GM12878 (cell line): ENCODE data around the gene N4BP2. TPM values are rescaled to one million over a fixed set of nuclear protein-coding genes. Genes with fewer than 3 reads are reported as not detected.

Experiments used
- ATAC-seq: fragments of 200-7000 bp; cut with Tn5 transposase; 3 replicates; pipeline ENCODE4 v1.9.1; 2020; ENCODE audit warnings: mild to moderate bottlenecking, moderate library complexity
- BruUV-seq: library from RNA; stranded (reverse); fragments of 400-500 nt; replicated peaks from 2 replicates; lab custom pipeline; 2021; lab: Mats Ljungman, UMichigan
- CTCF ChIA-PET: fragments of 300-600 bp; sonication (Branson Sonifier 250); formaldehyde crosslinking; extraction: SDS; loops from one replicate; lab custom pipeline; 2021; ENCODE audit warnings: inconsistent platforms; lab: Yijun Ruan, JAX
- POLR2A ChIA-PET: fragments of 350-600 bp; formaldehyde crosslinking; extraction: SDS; loops from one replicate; lab custom pipeline; 2021; ENCODE audit warnings: inconsistent platforms; lab: Charles Lee
- RAD21 ChIA-PET: fragments of 300-600 bp; sonication (Branson Sonifier 250); formaldehyde crosslinking; loops from one replicate; lab custom pipeline; 2023; ENCODE audit warnings: antibody characterized with exemption; ENCODE audit not compliant: unreplicated experiment; lab: Charles Lee
- SMC1A ChIA-PET: fragments of 300-600 bp; sonication (Branson Sonifier 250); formaldehyde crosslinking; loops from one replicate; lab custom pipeline; 2023; ENCODE audit not compliant: unreplicated experiment, uncharacterized antibody; lab: Charles Lee
- DNase-seq: peaks from one replicate; pipeline ENCODE4 v3.0.0-alpha.2; 2011; ENCODE audit warnings: low read depth, low spot score
- FAIRE-seq: peaks from 3 replicates; lab custom pipeline; 2011; peaks lifted over from hg19 to GRCh38; lab: Jason Lieb, UNC
- H2AFZ ChIP-seq: 2 replicates; pipeline ENCODE4 v1.6.0; 2011; ENCODE audit warnings: low read depth, low read length, control low read depth; ENCODE audit not compliant: control insufficient read depth
- H3K27ac ChIP-seq: 2 replicates; pipeline ENCODE4 v1.5.1; 2011; ENCODE audit warnings: control low read depth; ENCODE audit not compliant: control insufficient read depth, insufficient read depth
- H3K27me3 ChIP-seq, 2 experiments: replicated peaks in 1 of 2; 2 replicates each; pipeline versions ENCODE4 v1.6.0 to v1.6.1; 2011; ENCODE audit warnings: low read length in 1 of 2; ENCODE audit not compliant: control insufficient read depth in 2 of 2, insufficient read depth in 2 of 2
- H3K36me3 ChIP-seq, 2 experiments: 2 replicates each; pipeline ENCODE4 v1.5.1; 2011; ENCODE audit warnings: low read length in 1 of 2; ENCODE audit not compliant: control insufficient read depth in 2 of 2, insufficient read depth in 2 of 2
- H3K4me1 ChIP-seq: 2 replicates; pipeline ENCODE4 v1.6.1; 2011; ENCODE audit warnings: mild to moderate bottlenecking, low read length, moderate library complexity, mixed read lengths; ENCODE audit not compliant: control insufficient read depth, insufficient read depth
- H3K4me2 ChIP-seq: 2 replicates; pipeline ENCODE4 v1.6.0; 2011; ENCODE audit warnings: control low read depth; ENCODE audit not compliant: control insufficient read depth, insufficient read depth
- H3K4me3 ChIP-seq: fragments of 200-600 bp; sonication (generic); 2 replicates; pipeline ENCODE4 v1.5.1; 2016
- H3K79me2 ChIP-seq: 2 replicates; pipeline ENCODE4 v1.6.0; 2011; ENCODE audit warnings: low read length; ENCODE audit not compliant: control insufficient read depth, insufficient read depth
- H3K9ac ChIP-seq: 2 replicates; pipeline ENCODE4 v1.8.0; 2011; ENCODE audit warnings: low read length, control low read depth, mixed read lengths; ENCODE audit not compliant: control insufficient read depth, insufficient read depth
- H3K9me3 ChIP-seq: replicated peaks from 3 replicates; pipeline ENCODE4 v1.5.1; 2011; ENCODE audit warnings: mild to moderate bottlenecking, low read length; ENCODE audit not compliant: control insufficient read depth, insufficient read depth
- H4K20me1 ChIP-seq: 2 replicates; pipeline ENCODE4 v1.6.0; 2011; ENCODE audit not compliant: control insufficient read depth, insufficient read depth
- CHD4 ChIP-seq: fragments of 200-600 bp; sonication (generic); IDR thresholded peaks from 2 replicates; pipeline ENCODE4 v1.6.1; 2016; ENCODE audit warnings: mild to moderate bottlenecking
- DPF2 ChIP-seq: fragments of 450-650 bp; IDR thresholded peaks from 2 replicates; pipeline ENCODE4 v1.6.1; 2017; ENCODE audit warnings: mild to moderate bottlenecking
- E2F8 ChIP-seq: fragments of 450-650 bp; IDR thresholded peaks from 2 replicates; pipeline ENCODE4 v1.6.1; 2018; ENCODE audit warnings: mild to moderate bottlenecking, low read depth, moderate library complexity; ENCODE audit not compliant: partially characterized antibody
- EP300 ChIP-seq, 2 experiments: fragments of 150-350 bp in 1 of 2; IDR thresholded peaks; 2 replicates each; pipeline ENCODE4 v1.6.1; 2011 to 2012; ENCODE audit warnings: low read depth in 2 of 2, low read length in 2 of 2, borderline replicate concordance in 1 of 2, improper control_type of control experiment in 1 of 2, inconsistent platforms in 1 of 2; ENCODE audit not compliant: control insufficient read depth in 1 of 2
- HDAC6 ChIP-seq: fragments of 200-600 bp; sonication (generic); IDR thresholded peaks from one replicate; pipeline ENCODE4 v1.8.0; 2017; ENCODE audit warnings: antibody characterized with exemption; ENCODE audit not compliant: unreplicated experiment
- KAT2A ChIP-seq: conservative IDR thresholded peaks from 2 replicates; pipeline ENCODE4 v1.6.1; 2011; ENCODE audit warnings: low read depth, low read length; ENCODE audit not compliant: control insufficient read depth
- LARP7 ChIP-seq: fragments of 450-650 bp; IDR thresholded peaks from 2 replicates; pipeline ENCODE4 v1.6.1; 2017; ENCODE audit warnings: mild to moderate bottlenecking
- MEF2B ChIP-seq: fragments of 450-650 bp; IDR thresholded peaks from 2 replicates; pipeline ENCODE4 v1.6.1; 2018; ENCODE audit warnings: mild to moderate bottlenecking, moderate library complexity; ENCODE audit not compliant: partially characterized antibody, poor library complexity, severe bottlenecking
- MYB ChIP-seq: fragments of 150-350 bp; IDR thresholded peaks from 2 replicates; pipeline ENCODE4 v1.6.1; 2014; ENCODE audit warnings: mild to moderate bottlenecking, low read depth, low read length, borderline replicate concordance
- NFYB ChIP-seq: IDR thresholded peaks from 2 replicates; pipeline ENCODE4 v1.6.1; 2011; ENCODE audit warnings: low read depth, mild to moderate bottlenecking, low read length, improper control_type of control experiment, moderate library complexity; ENCODE audit not compliant: insufficient read depth
- SIN3A ChIP-seq: IDR thresholded peaks from 2 replicates; pipeline ENCODE4 v1.6.1; 2012; ENCODE audit warnings: low read depth, low read length, improper control_type of control experiment
- SUZ12 ChIP-seq: fragments of 200-600 bp; sonication (generic); IDR thresholded peaks from one replicate; pipeline ENCODE4 v1.6.1; 2018; ENCODE audit warnings: antibody characterized with exemption, mild to moderate bottlenecking; ENCODE audit not compliant: unreplicated experiment
- ZNF384 ChIP-seq: IDR thresholded peaks from 2 replicates; pipeline ENCODE4 v1.6.1; 2012; ENCODE audit warnings: low read depth, mild to moderate bottlenecking, low read length, improper control_type of control experiment, borderline replicate concordance
- WGBS: methylation state at CpG from one replicate; pipeline ENCODE4 v1.1.6; 2016; ENCODE audit warnings: low lambda C conversion rate; ENCODE audit not compliant: insufficient replicate concordance, insufficient coverage; ENCODE audit errors: missing lambda C conversion rate; 5-methylcytosine and 5-hydroxymethylcytosine counted together
- in situ Hi-C: fragments of 300-500 bp; cut with MboI; formaldehyde crosslinking; loops from 9 replicates; pipeline ENCODE4 v1.14.3; 2018; ENCODE audit warnings: mixed read lengths
- intact Hi-C: fragments of 100-400 bp; cut with micrococcal nuclease; formaldehyde crosslinking; loops from one replicate; pipeline ENCODE4 v1.14.2; 2022; ENCODE audit not compliant: unreplicated experiment
- polyA plus RNA-seq, 11 experiments: library from polyadenylated mRNA; depleted of rRNA in 4 of 11; unstranded in 6 of 11; stranded (reverse) in 5 of 11; fragments of >200 nt; fragmentation: Nextera tagmentation in 4 of 11; fragmentation: Illumina TruSeq in 1 of 11; extraction: Ambion mirVana in 4 of 11; extraction: Trizol in 1 of 11; gene quantifications; 1 replicate in 1 of 11; 2 replicates in 10 of 11; pipeline versions ENCODE4 v1.2.1 to v1.2.3, GENCODE V29; 2011 to 2016; ENCODE audit warnings: inconsistent platforms in 2 of 11, missing spikeins in 2 of 11, low read depth in 1 of 11
- total RNA-seq, 4 experiments: library from RNA; depleted of rRNA in 3 of 4; stranded (reverse); fragments of >200 nt in 3 of 4; fragmentation: Illumina TruSeq in 1 of 4; extraction: Trizol in 1 of 4; gene quantifications; 2 replicates each; pipeline versions ENCODE4 v1.2.1 to v1.2.3, GENCODE V29; 2013 to 2021

N4BP2 gene
- total and polyA plus RNA-seq, 10 of the 15 experiments (the other 5 are each of a cell fraction or from before 2014, with no cell fraction given) = 2.3 to 18.7 (median 10.0) TPM

GRCh38 chr4:40150932-40151331, 94.3 kb downstream of the N4BP2 start:
- DNase-seq (no peak), ATAC-seq (peak; percentile 61)
- Histone ChIP-seq H3K27me3 (no peaks in the 10 kb centered on the region), H4K20me1 (no peaks in the 10 kb centered on the region), H3K9me3 (peaks cover 5% of the 10 kb centered on the region; the same call in 2 of the 3 replicates), H3K9ac (no peak overlapping the region), H3K4me2 (no peak overlapping the region), H3K27ac (no peak overlapping the region)
- CTCF ChIA-PET = interaction anchor here (1.2 to 5.2 kb wide), 13 partner anchors 12 to 568 kb away, joined by 3 to 40 read pairs (median 7); partner anchors contain the start of gene RHOH
- WGBS = 82% methylated on average over 3 of the region's 3 CpGs
- POLR2A ChIA-PET = interaction anchor here (0.9 to 2.6 kb wide), 2 partner anchors 34 to 47 kb away, joined by 3 to 16 read pairs; no protein-coding TSS in a partner anchor
- TF ChIP-seq LARP7 (no peak), E2F8 (no peak), MEF2B (no peak), ZNF384 (no peak), EP300 (IDR thresholded peaks at IDR 0.05; ENCODE audit: borderline replicate concordance in 1 of 2, control insufficient read depth in 1 of 2, low read depth in 2 of 2, low read length in 2 of 2) (no peak), MYB (no peak), KAT2A (no peak), HDAC6 (no peak), SIN3A (no peak), DPF2 (no peak), NFYB (no peak), SUZ12 (no peak), CHD4 (no peak)
- TF ChIP-seq, all 136 proteins: peak for 0
- Histone ChIP-seq H3K4me3 (no peak overlapping the region), H3K4me1 (no peaks in the 10 kb centered on the region), H3K36me3 (no peaks in the 10 kb centered on the region), H3K79me2 (peaks cover 2% of the 10 kb centered on the region; the same call in 1 of the 2 replicates), H2AFZ (no peak overlapping the region)
- BruUV-seq = no TSS peak
- SMC1A ChIA-PET = interaction anchor here (1.4 to 7.2 kb wide), 16 partner anchors 11 to 175 kb away, joined by 3 to 95 read pairs (median 16); no protein-coding TSS in a partner anchor
- intact Hi-C loops (loop anchor here (1.0 to 5.0 kb wide), 7 partner anchors 34 to 571 kb away; no protein-coding TSS in a partner anchor), in situ Hi-C loops (loop anchor here (5.0 kb wide), 1 partner anchor 161 kb away; no protein-coding TSS in a partner anchor)
- FAIRE-seq = no peak
- RAD21 ChIA-PET = interaction anchor here (0.9 to 5.1 kb wide), 14 partner anchors 21 to 567 kb away, joined by 3 to 37 read pairs (median 11); partner anchors contain the start of gene RHOH
